Activated naive CD4-positive, alpha-beta T cell treated with anti-CD3 and anti-CD28 coated beads for 36 hours (primary cell): ENCODE measurements around the gene ARPP19. TPM values are rescaled to one million over a fixed set of nuclear protein-coding genes. Genes with fewer than 3 reads are reported as not detected.

Source experiments
- CTCF ChIA-PET: fragments of 350-600 bp; sonication (Branson Sonifier 250); formaldehyde crosslinking; loops from one replicate; lab custom pipeline; 2021; ENCODE audit warnings: antibody characterized with exemption; lab: Charles Lee
- DNase-seq: peaks from one replicate; pipeline ENCODE4 v3.0.0-alpha.2; 2020
- H3K27ac Mint-ChIP-seq: one replicate; pipeline ENCODE4 v1.8.0; 2021; ENCODE audit warnings: mild to moderate bottlenecking, mixed read lengths
- H3K27me3 Mint-ChIP-seq: one replicate; pipeline ENCODE4 v1.8.0; 2021; ENCODE audit warnings: low read depth, mixed read lengths
- H3K36me3 Mint-ChIP-seq: one replicate; pipeline ENCODE4 v1.8.0; 2021; ENCODE audit warnings: low read depth, mixed read lengths
- H3K4me1 Mint-ChIP-seq: one replicate; pipeline ENCODE4 v1.8.0; 2021; ENCODE audit warnings: low read depth, mixed read lengths
- H3K4me3 Mint-ChIP-seq: one replicate; pipeline ENCODE4 v1.8.0; 2021; ENCODE audit warnings: mild to moderate bottlenecking, moderate library complexity, mixed read lengths
- H3K9me3 Mint-ChIP-seq: one replicate; pipeline ENCODE4 v1.8.0; 2021; ENCODE audit warnings: mixed read lengths
- intact Hi-C: fragments of 100-400 bp; cut with micrococcal nuclease; formaldehyde crosslinking; loops from one replicate; pipeline ENCODE4 v1.15.1; 2023
- total RNA-seq, 2 experiments: library from RNA; stranded (reverse); gene quantifications; one replicate each; pipeline ENCODE4 v1.2.3, GENCODE V29; 2021

Gene ARPP19
- total RNA-seq, 2 experiments from 2014 or later, result 130 to 144 TPM

GRCh38 chr15:52503788-52504496, 64.9 kb downstream of the ARPP19 start:
- H3K4me3 Mint-ChIP-seq, result no peak overlapping the region

GRCh38 chr15:52502608-52503007, 66.2 kb downstream of the ARPP19 start:
- Mint-ChIP-seq H3K4me3 (no peak overlapping the region), H3K9me3 (no peaks in the 10 kb centered on the region), H3K27ac (no peak overlapping the region), H3K4me1 (peaks cover 20% of the 10 kb centered on the region), H3K36me3 (no peaks in the 10 kb centered on the region), H3K27me3 (no peaks in the 10 kb centered on the region)
- CTCF ChIA-PET, result no interaction called here
- intact Hi-C loops, result no loop called here
- DNase-seq, result no peak

More at GRCh38 chr15:52503788-52504496, 64.9 kb downstream of the ARPP19 start:
- Mint-ChIP-seq H3K36me3 (no peaks in the 10 kb centered on the region), H3K4me1 (peaks cover 22% of the 10 kb centered on the region), H3K27ac (no peak overlapping the region), H3K27me3 (no peaks in the 10 kb centered on the region), H3K9me3 (no peaks in the 10 kb centered on the region)
- DNase-seq, result no peak
- CTCF ChIA-PET, result interaction anchor here (0.6 to 0.8 kb wide), 4 partner anchors 28 to 207 kb away, joined by 3 to 7 read pairs (median 4); no protein-coding TSS in a partner anchor
- intact Hi-C loops, result no loop called here

GRCh38 chr15:52499506-52499905, 69.3 kb downstream of the ARPP19 start:
- H3K27me3 Mint-ChIP-seq, result no peaks in the 10 kb centered on the region
- no peak overlapping the region for H3K27ac Mint-ChIP-seq
- intact Hi-C loops, result no loop called here
- no peaks in the 10 kb centered on the region for H3K36me3 Mint-ChIP-seq
- CTCF ChIA-PET, result interaction anchor here (0.6 to 1.0 kb wide), 2 partner anchors 19 to 347 kb away, joined by 3 read pairs; no protein-coding TSS in a partner anchor
- peaks cover 22% of the 10 kb centered on the region for H3K4me1 Mint-ChIP-seq
- H3K9me3 Mint-ChIP-seq, result no peaks in the 10 kb centered on the region
- no peak overlapping the region for H3K4me3 Mint-ChIP-seq
- no peak for DNase-seq

GRCh38 chr15:52498706-52499105, 70.1 kb downstream of the ARPP19 start:
- Mint-ChIP-seq H3K27me3 (no peaks in the 10 kb centered on the region), H3K27ac (no peak overlapping the region), H3K9me3 (no peaks in the 10 kb centered on the region), H3K36me3 (no peaks in the 10 kb centered on the region), H3K4me3 (no peak overlapping the region), H3K4me1 (peaks cover 14% of the 10 kb centered on the region)
- CTCF ChIA-PET, result interaction anchor here (0.6 to 1.1 kb wide), 3 partner anchors 15 to 347 kb away, joined by 3 to 7 read pairs (median 3); no protein-coding TSS in a partner anchor
- no peak for DNase-seq
- intact Hi-C loops, result no loop called here

Other genes starting within 250 kb of the ARPP19 start
- 10 to 100 TPM; 13.2 to 13.7 TPM for gene MYO5A, start 40.1 kb downstream of the ARPP19 start, total RNA-seq
- gene ATOSA, start 110.4 kb upstream of the ARPP19 start, total RNA-seq, result 10 to 100 TPM; 19.4 to 21.7 TPM
- not detected for gene ONECUT1, start 221.3 kb upstream of the ARPP19 start, total RNA-seq